ENCODE data around the gene GRIP2.

The GRIP2 gene

GRCh38 chr3:14471016-14471415 lies 69.1 kb downstream of the GRIP2 start:
- H3K9me3 ChIP-seq (ENCODE audit: control insufficient read depth, insufficient read depth, low read depth, low read length) = no peaks in the 10 kb centered on the region
- no peak overlapping the region for H3K4me3 ChIP-seq (ENCODE audit: low read depth, low read length)
- peaks cover 6% of the 10 kb centered on the region; the same call in 1 of the 2 replicates for H3K4me1 ChIP-seq (ENCODE audit: control insufficient read depth, insufficient read depth, low read length)
- peaks cover 0 to 8% of the 10 kb centered on the region in 2 experiments; a peak in 1 of 3 replicates for H3K36me3 ChIP-seq (ENCODE audit: control insufficient read depth in 2 of 2, insufficient read depth in 1 of 2, low read length in 2 of 2)
- POLR2A ChIA-PET = no interaction called here
- no peak overlapping the region for H3K27ac ChIP-seq (ENCODE audit: extremely low read depth, low read depth, low read length)
- TF ChIP-seq ZBTB20 (tag by site-specific recombination; IDR thresholded peaks at IDR 0.05) = no peak
- TF ChIP-seq TRIM28 (IDR thresholded peaks at IDR 0.05; ENCODE audit: borderline replicate concordance, low read length) = no peak
- no peak for TF ChIP-seq ZXDB (tag by site-specific recombination; IDR thresholded peaks at IDR 0.05)
- CTCF ChIA-PET = interaction anchor here (0.6 to 1.2 kb wide), 3 partner anchors 13 to 192 kb away, joined by 3 to 4 read pairs (median 4); no protein-coding TSS in a partner anchor

- Histone ChIP-seq H3K27ac (ENCODE audit: extremely low read depth, low read depth, low read length) (no peak overlapping the region), H3K4me3 (ENCODE audit: low read depth, low read length) (no peak overlapping the region), H3K9me3 (ENCODE audit: control insufficient read depth, insufficient read depth, low read depth, low read length) (no peaks in the 10 kb centered on the region), H3K36me3 (ENCODE audit: control insufficient read depth in 2 of 2, insufficient read depth in 1 of 2, low read length in 2 of 2) (peaks cover 0 to 8% of the 10 kb centered on the region in 2 experiments; a peak in 1 of 3 replicates), H3K4me1 (ENCODE audit: control insufficient read depth, insufficient read depth, low read length) (peaks cover 6% of the 10 kb centered on the region; the same call in 1 of the 2 replicates)
- no peak for TF ChIP-seq ZFHX2 (tag by site-specific recombination; conservative IDR thresholded peaks at IDR 0.05)
- no peak for TF ChIP-seq MZF1 (tag by site-specific recombination; IDR thresholded peaks at IDR 0.05; ENCODE audit: borderline replicate concordance)
- TF ChIP-seq ZNF747 (tag by site-specific recombination; IDR thresholded peaks at IDR 0.05) = no peak
- no peak for TF ChIP-seq ZNF776 (tag by site-specific recombination; IDR thresholded peaks at IDR 0.05; ENCODE audit: borderline replicate concordance)
- TF ChIP-seq ZNF704 (tag by site-specific recombination; IDR thresholded peaks at IDR 0.05) = no peak
- TF ChIP-seq ZNF639 (tag by site-specific recombination; IDR thresholded peaks at IDR 0.05) = no peak
- TF ChIP-seq ZNF830 (tag by site-specific recombination; IDR thresholded peaks at IDR 0.05; ENCODE audit: low read depth) = no peak
- TF ChIP-seq KLF9 (tag by site-specific recombination; IDR thresholded peaks at IDR 0.05; ENCODE audit: low read depth) = no peak
- no peak for TF ChIP-seq ATF2 (tag by site-specific recombination; IDR thresholded peaks at IDR 0.05; ENCODE audit: low read depth)
- TF ChIP-seq SALL2 (tag by site-specific recombination; IDR thresholded peaks at IDR 0.05; ENCODE audit: borderline replicate concordance) = no peak
- no peak for TF ChIP-seq ZNF416 (tag by site-specific recombination; IDR thresholded peaks at IDR 0.05)
- no peak for TF ChIP-seq ZNF19 (tag by site-specific recombination; IDR thresholded peaks at IDR 0.05; ENCODE audit: low read depth)
- no peak for TF ChIP-seq HIC1 (tag by site-specific recombination; IDR thresholded peaks at IDR 0.05)
- no peak for TF ChIP-seq ZNF391 (tag by site-specific recombination; IDR thresholded peaks at IDR 0.05; ENCODE audit: borderline replicate concordance, low read depth)
- CTCF ChIA-PET = interaction anchor here (0.7 to 1.2 kb wide), 5 partner anchors 13 to 593 kb away, joined by 3 to 4 read pairs (median 3); no protein-coding TSS in a partner anchor
- POLR2A ChIA-PET = no interaction called here
Measured at GRCh38 chr3:14470461-14470860, 69.7 kb downstream of the GRIP2 start.
